ENCODE results near the gene CAPN1. TPM values are rescaled to one million over a fixed set of nuclear protein-coding genes. Genes with fewer than 3 reads are reported as not detected.

Gene CAPN1
- polyA plus RNA-seq, 1 of the 3 experiments (the other 2 are of a cell fraction): 92.2 TPM

DNA sequence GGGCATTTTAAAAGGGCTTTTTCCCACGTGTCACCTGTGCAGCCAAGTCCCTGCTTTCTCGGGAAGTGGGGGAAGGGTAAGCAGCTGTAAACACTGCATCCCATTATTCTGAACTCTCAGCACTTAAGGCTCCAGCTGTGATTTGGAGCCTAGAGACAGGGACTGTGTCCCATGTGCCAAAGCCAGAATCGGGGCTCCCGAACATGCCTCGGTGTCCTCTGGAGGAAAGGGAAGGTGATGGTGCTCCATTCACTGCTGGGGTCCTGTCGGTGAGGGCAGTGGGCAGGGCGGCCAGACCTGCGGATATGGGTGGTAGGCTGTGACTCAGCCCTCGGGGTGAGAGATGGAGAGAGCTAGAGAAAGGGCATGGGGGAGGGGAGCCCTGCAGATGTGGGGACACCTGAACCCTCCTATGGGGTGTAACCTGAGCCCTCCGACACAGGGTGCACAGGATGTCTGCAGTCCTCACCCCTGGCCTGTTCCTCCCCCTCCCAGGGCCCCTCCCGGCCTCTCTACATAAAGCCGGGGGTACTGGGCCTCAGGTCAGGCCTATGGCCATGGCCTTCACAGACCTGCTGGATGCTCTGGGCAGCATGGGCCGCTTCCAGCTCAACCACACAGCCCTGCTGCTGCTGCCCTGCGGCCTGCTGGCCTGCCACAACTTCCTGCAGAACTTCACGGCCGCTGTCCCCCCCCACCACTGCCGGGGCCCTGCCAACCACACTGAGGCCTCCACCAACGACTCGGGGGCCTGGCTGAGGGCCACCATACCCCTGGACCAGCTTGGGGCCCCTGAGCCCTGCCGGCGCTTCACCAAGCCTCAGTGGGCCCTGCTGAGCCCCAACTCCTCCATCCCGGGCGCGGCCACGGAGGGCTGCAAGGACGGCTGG lies 31.8 kb downstream of the CAPN1 start:
- Histone ChIP-seq H3K9me2 (no peaks in the 10 kb centered on the region), H3K4me3 (ENCODE audit: low read depth in 2 of 2, low read length in 1 of 2) (no peak overlapping the region), H3K79me2 (ENCODE audit: insufficient read depth) (no peaks in the 10 kb centered on the region), H3K4me1 (ENCODE audit: control insufficient read depth in 1 of 2, insufficient read depth in 2 of 2, low read depth in 1 of 2, low read length in 1 of 2) (no peaks in the 10 kb centered on the region), H3K9me3 (no peaks in the 10 kb centered on the region), H3F3A (replicated peaks; ENCODE audit: insufficient read depth) (peaks cover 3% of the 10 kb centered on the region), H3K36me3 (replicated peaks in 1 of 2; ENCODE audit: control insufficient read depth in 1 of 2, insufficient read depth in 2 of 2, low read length in 1 of 2) (peaks cover 0 to 30% of the 10 kb centered on the region in 2 experiments), H2AFZ (ENCODE audit: low read depth) (no peak overlapping the region), H4K20me1 (ENCODE audit: insufficient read depth) (no peaks in the 10 kb centered on the region), H3K4me2 (no peak overlapping the region), H3K27ac (ENCODE audit: low read depth in 2 of 2, low read length in 1 of 2) (no peak overlapping the region), H3K27me3 (ENCODE audit: insufficient read depth) (no peaks in the 10 kb centered on the region), H3K9ac (no peak overlapping the region)
- POLR2A ChIA-PET: no interaction called here
- WGBS (ENCODE audit: low lambda C conversion rate): 86% methylated on average over 21 of the region's 26 CpGs
- DNase-seq: no peak
- TF ChIP-seq GATA2 (CRISPR knock-in tag; IDR thresholded peaks at IDR 0.05): no peak
- CTCF ChIA-PET: interaction anchor here (0.6 to 1.5 kb wide), 3 partner anchors 10 to 14 kb away, joined by 3 to 4 read pairs (median 3); no protein-coding TSS in a partner anchor

DNA sequence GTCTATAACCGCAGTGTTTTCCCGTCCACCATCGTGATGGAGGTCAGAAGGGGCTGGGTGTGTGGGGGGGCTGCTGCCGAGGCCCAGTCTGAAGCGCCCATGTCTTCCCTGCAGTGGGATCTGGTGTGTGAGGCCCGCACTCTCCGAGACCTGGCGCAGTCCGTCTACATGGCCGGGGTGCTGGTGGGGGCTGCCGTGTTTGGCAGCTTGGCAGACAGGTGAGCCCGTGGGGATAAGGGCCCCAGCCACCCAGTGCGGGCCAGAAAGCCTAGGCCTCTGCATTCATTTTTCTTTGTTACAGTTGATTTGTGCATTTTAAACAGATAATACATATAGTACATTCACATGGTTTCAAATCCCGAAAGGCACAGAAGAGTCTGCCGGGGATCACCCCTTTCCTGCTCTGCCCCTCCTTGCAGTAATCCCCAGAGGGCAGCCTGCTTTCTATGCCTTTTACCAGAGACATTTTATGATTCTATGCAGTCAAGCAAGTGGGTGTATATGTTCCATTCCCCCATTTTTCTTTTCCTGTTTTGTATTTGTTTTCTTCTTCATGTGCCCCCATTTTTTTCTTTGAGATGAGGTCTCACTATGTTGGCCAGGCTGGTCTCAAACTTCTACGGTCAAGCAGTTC lies 32.6 kb downstream of the CAPN1 start:
- H2AFZ ChIP-seq (ENCODE audit: low read depth): no peak overlapping the region
- H3F3A ChIP-seq (replicated peaks; ENCODE audit: insufficient read depth): peaks cover 3% of the 10 kb centered on the region
- no peaks in the 10 kb centered on the region for H3K9me2 ChIP-seq
- H3K4me3 ChIP-seq (ENCODE audit: low read depth in 2 of 2, low read length in 1 of 2): no peak overlapping the region
- WGBS (ENCODE audit: low lambda C conversion rate): 90% methylated on average over 16 of the region's 16 CpGs
- H3K4me2 ChIP-seq: no peak overlapping the region
- no peak for DNase-seq
- no peaks in the 10 kb centered on the region; a peak in 1 of 4 replicates for H3K4me1 ChIP-seq (ENCODE audit: control insufficient read depth in 1 of 2, insufficient read depth in 2 of 2, low read depth in 1 of 2, low read length in 1 of 2)
- no peaks in the 10 kb centered on the region for H4K20me1 ChIP-seq (ENCODE audit: insufficient read depth)
- H3K9me3 ChIP-seq: no peaks in the 10 kb centered on the region
- H3K27me3 ChIP-seq (ENCODE audit: insufficient read depth): no peaks in the 10 kb centered on the region
- POLR2A ChIA-PET: interaction anchor here (1.0 kb wide), 1 partner anchor 28 kb away, joined by 3 read pairs; no protein-coding TSS in a partner anchor
- CTCF ChIA-PET: interaction anchor here (0.6 to 1.0 kb wide), 2 partner anchors 11 to 13 kb away, joined by 3 read pairs; no protein-coding TSS in a partner anchor
- no peaks in the 10 kb centered on the region for H3K79me2 ChIP-seq (ENCODE audit: insufficient read depth)
- TF ChIP-seq FOXM1 (IDR thresholded peaks at IDR 0.05; ENCODE audit: low read depth): no peak
- no peak for TF ChIP-seq EZH2phosphoT487 (IDR thresholded peaks at IDR 0.05; ENCODE audit: borderline replicate concordance, low read depth)
- TF ChIP-seq FOSL2 (IDR thresholded peaks at IDR 0.05; ENCODE audit: borderline replicate concordance, low read depth): no peak
- TF ChIP-seq, protein P1, sequence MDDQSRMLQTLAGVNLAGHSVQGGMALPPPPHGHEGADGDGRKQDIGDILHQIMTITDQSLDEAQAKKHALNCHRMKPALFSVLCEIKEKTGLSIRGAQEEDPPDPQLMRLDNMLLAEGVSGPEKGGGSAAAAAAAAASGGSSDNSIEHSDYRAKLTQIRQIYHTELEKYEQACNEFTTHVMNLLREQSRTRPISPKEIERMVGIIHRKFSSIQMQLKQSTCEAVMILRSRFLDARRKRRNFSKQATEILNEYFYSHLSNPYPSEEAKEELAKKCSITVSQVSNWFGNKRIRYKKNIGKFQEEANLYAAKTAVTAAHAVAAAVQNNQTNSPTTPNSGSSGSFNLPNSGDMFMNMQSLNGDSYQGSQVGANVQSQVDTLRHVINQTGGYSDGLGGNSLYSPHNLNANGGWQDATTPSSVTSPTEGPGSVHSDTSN (IDR thresholded peaks at IDR 0.05): no peak
- no peak for TF ChIP-seq RAD21 (IDR thresholded peaks at IDR 0.05; ENCODE audit: low read length)
- TF ChIP-seq FOXJ3 (CRISPR knock-in tag; IDR thresholded peaks at IDR 0.05): no peak
- TF ChIP-seq YY1 (IDR thresholded peaks at IDR 0.05; ENCODE audit: low read depth): no peak
- TF ChIP-seq, protein P2, sequence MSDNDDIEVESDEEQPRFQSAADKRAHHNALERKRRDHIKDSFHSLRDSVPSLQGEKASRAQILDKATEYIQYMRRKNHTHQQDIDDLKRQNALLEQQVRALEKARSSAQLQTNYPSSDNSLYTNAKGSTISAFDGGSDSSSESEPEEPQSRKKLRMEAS (IDR thresholded peaks at IDR 0.05; ENCODE audit: low read depth): no peak
- TF ChIP-seq RFX5 (IDR thresholded peaks at IDR 0.05; ENCODE audit: low read length): no peak
- no peak for TF ChIP-seq SIN3A (IDR thresholded peaks at IDR 0.05; ENCODE audit: borderline replicate concordance, low read depth, low read length)
- no peak for TF ChIP-seq NRF1 (IDR thresholded peaks at IDR 0.05; ENCODE audit: low read depth, low read length)
- TF ChIP-seq, protein P3, sequence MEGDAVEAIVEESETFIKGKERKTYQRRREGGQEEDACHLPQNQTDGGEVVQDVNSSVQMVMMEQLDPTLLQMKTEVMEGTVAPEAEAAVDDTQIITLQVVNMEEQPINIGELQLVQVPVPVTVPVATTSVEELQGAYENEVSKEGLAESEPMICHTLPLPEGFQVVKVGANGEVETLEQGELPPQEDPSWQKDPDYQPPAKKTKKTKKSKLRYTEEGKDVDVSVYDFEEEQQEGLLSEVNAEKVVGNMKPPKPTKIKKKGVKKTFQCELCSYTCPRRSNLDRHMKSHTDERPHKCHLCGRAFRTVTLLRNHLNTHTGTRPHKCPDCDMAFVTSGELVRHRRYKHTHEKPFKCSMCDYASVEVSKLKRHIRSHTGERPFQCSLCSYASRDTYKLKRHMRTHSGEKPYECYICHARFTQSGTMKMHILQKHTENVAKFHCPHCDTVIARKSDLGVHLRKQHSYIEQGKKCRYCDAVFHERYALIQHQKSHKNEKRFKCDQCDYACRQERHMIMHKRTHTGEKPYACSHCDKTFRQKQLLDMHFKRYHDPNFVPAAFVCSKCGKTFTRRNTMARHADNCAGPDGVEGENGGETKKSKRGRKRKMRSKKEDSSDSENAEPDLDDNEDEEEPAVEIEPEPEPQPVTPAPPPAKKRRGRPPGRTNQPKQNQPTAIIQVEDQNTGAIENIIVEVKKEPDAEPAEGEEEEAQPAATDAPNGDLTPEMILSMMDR (IDR thresholded peaks at IDR 0.05): no peak
- TF ChIP-seq GABPA (IDR thresholded peaks at IDR 0.05; ENCODE audit: low read depth): no peak
- TF ChIP-seq TAF1 (IDR thresholded peaks at IDR 0.05; ENCODE audit: borderline replicate concordance, low read depth, low read length): no peak
- TF ChIP-seq, protein P4, sequence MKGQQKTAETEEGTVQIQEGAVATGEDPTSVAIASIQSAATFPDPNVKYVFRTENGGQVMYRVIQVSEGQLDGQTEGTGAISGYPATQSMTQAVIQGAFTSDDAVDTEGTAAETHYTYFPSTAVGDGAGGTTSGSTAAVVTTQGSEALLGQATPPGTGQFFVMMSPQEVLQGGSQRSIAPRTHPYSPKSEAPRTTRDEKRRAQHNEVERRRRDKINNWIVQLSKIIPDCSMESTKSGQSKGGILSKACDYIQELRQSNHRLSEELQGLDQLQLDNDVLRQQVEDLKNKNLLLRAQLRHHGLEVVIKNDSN (IDR thresholded peaks at IDR 0.05; ENCODE audit: borderline replicate concordance, low read depth): no peak
- no peak overlapping the region for H3K9ac ChIP-seq
- no peak overlapping the region for H3K27ac ChIP-seq (ENCODE audit: low read depth in 2 of 2, low read length in 1 of 2)
- H3K36me3 ChIP-seq (replicated peaks in 1 of 2; ENCODE audit: control insufficient read depth in 1 of 2, insufficient read depth in 2 of 2, low read length in 1 of 2): peaks cover 0 to 24% of the 10 kb centered on the region in 2 experiments
